HG03064 (cell line): Measurements from ENCODE around the gene FAM20B.

Experiments
- ATAC-seq: cut with Tn5 transposase; IDR thresholded peaks from one replicate; pipeline ENCODE4 v1.9.1; 2021; ENCODE audit warnings: low read depth; ENCODE audit not compliant: unreplicated experiment

Gene FAM20B

GRCh38 chr1:179090923-179091322 is 65.2 kb downstream of the FAM20B start:
- ATAC-seq: no peak

DNA sequence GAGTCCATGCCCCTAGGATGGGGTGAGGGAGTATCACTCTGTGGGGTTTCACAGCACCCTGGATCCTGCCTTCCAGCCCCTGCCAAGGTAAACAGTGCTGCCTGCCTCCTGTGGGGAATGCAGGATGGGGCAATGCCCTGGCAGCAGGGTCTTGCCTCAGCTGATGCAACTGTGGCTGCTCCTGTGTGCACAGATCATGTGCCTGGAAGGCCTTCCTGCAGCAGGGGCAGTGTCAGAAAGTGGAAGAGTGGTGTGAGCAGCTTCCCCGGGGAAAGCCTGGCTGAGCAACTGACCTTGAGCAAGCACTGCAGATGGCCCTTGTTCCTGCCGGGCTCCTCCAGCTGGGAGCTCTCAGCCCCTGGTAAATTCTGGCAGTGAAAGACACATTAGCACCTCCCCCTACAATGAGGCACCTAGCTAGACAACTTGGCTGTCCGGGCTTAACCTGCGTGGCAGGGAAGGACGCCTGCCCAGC is 66.0 kb downstream of the FAM20B start:
- no peak for ATAC-seq

DNA sequence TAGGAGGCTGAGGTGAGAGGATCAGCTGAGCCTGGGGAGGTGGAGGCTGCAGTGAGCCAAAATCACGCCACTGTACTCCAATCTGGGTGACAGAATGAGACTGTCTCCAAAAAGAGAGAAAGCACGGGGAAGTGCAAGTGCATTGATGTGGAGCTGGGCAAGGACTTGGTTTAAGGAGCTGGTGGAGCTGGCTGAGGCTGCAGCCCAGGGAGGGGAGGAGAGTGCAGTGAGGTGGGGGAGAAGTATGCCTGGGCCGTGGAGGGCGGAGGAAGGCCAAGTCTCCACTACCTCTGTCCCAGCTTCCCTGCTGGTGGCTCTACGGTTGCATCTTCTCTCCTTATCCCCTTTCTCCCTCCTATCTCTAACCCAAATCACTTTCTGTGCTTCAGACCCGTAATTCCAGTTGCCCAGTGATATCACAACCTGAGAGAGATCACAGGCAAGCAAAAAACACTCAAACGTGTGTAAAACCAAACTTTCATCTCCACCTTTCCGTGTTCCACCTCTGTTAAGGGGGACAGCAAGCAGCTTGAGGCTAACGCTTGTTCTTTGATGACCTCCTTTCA is 67.3 kb downstream of the FAM20B start:
- no peak for ATAC-seq

GRCh38 chr1:179094818-179095217 is 69.1 kb downstream of the FAM20B start:
- no peak for ATAC-seq

- no peak for ATAC-seq
These were observed 69.7 kb downstream of the FAM20B start for GRCh38 chr1:179095377-179095776.

DNA sequence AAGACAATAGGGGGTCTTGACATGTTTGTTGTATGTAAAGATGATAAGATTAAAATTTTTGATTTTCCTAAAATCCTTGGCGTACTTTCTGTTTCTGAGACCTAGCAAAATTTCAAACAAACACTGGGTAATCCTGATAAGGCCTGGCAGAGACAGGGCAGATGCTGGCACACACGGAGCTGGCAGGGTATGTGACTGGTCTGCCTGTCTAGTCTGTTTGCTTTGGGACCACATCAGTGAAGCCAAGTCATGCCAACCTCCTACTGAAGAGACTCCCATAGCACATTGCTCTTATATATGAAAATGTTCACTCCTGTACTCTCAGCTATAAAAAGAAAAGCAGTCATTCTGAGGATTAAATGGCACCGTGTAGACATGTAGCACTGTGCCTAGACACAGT is 70.2 kb downstream of the FAM20B start:
- no peak for ATAC-seq

DNA sequence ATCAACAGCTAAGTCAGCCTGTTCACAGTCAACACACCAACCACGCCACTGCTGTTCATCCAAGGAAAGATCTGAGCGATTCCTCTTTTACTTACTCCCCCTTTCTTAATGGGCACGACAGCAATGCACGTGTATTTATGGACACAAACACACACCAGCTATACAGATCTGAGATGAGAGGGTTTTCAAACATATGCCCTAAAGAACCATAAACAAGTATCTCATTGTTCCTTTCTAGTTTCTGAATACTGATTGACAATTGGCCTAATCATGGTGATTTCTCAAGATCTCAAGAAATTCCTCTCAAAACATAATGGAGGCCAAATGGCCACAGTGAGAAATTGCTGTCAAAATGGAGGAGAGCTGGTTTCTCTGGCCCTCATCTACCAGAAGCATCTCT is 74.2 kb downstream of the FAM20B start:
- ATAC-seq: no peak

DNA sequence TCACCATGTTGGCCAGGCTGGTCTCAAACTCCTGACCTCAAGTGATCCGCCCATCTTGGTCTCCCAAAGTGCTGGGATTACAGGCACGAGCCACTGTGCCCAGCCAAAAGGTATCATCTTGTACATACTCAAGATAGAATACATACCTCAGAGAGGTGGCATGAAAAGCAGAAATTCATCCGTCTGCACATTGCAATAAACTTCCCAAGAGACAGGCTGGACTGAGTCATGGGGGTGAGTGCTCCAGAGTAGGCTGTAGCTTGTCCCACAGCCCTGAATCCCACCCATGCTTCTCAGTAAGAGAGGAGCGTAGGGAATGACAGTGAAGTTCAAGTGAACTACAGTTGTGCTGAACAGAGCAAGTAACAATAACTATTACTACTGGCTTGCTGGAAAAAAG is 75.9 kb downstream of the FAM20B start:
- ATAC-seq: no peak

- no peak for ATAC-seq
These were observed 78.3 kb downstream of the FAM20B start for GRCh38 chr1:179103999-179104398.

DNA sequence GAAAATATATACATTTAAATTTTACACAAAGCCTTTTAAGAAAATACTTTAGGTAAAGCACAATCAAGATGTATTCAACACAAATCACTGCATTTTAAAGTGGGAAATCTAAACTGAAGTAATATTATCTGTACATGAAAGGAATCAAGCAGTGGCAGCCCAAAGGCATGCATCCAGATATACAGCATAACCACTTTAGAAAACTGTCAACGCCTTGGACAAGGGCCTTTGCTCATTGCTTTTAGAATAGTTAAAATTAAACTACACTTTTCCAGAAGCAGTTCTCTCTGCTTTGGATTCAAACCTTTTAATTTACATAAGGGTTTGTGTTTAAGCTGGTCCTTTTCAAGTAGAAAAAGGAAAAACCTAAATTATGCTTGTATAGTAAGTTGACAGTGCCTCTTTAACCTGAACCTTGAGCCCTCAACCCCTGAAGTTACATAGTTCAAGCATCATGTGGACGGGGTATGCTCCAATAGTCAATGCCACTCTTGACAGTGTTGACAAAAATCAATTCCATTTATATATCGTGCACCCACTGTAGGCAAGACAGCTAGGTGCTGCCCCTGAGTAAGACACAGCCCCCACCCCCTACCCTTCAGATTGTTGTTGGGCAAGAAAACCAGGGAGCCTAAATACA is 79.0 kb downstream of the FAM20B start:
- ATAC-seq: no peak

DNA sequence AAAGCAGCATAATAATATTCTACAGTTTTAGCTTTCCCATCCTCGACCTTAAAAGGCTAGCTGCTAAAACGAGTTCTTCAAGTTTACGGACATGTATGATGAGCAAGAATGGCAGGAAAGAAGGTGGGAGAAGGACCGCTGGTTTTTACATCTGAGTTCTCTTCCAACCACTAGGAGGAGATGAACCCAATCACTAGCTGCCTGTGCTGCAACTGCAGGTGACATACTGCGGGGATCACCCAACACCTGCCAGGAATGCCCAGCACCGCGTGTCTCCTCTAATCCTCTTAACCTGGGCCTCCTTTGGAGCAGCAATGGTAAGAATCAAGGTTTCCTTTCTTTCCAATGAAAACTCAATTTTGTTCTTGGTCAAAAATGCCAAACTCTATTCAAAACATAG is 79.7 kb downstream of the FAM20B start:
- no peak for ATAC-seq

DNA sequence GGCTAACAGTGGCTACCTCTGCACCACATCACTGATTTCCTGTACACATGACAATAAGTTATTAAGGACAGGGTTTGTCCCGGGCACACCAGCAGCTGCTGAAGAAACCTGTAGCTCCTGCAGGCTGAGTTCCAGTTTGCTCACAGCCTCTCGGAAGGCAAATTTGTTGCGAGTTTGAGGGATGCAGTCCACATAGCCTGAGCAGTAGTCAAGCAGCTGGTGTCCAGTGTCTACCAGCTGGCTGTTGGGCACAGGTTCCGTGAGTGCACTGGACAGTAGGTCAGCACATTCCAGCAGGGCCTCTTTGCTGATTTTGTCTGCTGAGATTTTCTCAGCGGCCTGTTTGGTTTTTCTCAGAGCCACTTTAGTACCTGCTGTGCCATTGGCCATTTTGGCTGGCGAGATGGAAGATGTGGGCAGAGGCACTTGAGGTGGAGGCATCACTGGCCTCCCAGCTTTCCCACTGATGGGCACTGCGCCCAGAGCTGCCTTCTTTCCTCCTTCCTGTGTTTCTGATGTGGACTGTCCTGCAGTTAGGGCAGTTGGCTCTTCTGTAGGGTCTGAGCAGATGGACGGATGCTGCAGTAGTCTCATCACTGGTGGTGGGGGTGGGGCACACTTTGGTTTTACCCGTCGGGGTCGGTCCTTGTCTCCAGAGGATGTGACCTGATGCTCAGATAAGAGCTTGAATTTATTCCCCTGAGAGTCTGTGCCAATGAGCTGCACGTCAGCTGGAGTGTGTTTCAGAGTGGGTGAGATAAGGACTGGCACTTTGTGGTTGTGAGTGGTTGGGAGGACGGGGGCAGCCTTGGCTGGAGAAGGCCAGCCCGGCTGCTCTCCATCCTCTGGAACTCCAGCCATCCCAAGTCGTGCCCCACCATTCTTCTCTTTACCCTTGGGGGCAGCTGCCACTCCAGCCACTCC is 82.3 kb downstream of the FAM20B start:
- no peak for ATAC-seq

GRCh38 chr1:179108644-179109043 is 83.0 kb downstream of the FAM20B start:
- ATAC-seq: no peak

GRCh38 chr1:179115181-179115580 is 89.5 kb downstream of the FAM20B start:
- ATAC-seq: no peak

GRCh38 chr1:179119513-179119912 is 93.8 kb downstream of the FAM20B start:
- no peak for ATAC-seq

DNA sequence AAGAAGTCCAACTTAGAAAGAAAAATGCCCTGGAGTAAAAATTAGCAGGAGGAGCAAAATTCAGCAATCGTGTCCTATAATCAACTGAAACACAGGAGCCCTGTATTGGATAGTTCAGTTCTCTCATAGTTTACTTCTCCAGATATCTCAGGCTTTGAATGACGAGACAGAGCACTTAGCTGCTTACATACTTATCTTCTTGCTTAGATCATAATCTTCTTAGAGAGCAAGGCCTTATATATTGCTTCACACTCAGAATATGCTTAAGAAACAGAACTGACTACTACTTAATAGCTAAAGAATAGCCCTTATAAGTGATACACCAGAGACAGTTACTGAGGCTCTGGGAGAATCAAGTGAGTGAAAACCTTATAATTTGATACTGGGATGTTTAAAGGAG is 95.0 kb downstream of the FAM20B start:
- ATAC-seq: no peak

DNA sequence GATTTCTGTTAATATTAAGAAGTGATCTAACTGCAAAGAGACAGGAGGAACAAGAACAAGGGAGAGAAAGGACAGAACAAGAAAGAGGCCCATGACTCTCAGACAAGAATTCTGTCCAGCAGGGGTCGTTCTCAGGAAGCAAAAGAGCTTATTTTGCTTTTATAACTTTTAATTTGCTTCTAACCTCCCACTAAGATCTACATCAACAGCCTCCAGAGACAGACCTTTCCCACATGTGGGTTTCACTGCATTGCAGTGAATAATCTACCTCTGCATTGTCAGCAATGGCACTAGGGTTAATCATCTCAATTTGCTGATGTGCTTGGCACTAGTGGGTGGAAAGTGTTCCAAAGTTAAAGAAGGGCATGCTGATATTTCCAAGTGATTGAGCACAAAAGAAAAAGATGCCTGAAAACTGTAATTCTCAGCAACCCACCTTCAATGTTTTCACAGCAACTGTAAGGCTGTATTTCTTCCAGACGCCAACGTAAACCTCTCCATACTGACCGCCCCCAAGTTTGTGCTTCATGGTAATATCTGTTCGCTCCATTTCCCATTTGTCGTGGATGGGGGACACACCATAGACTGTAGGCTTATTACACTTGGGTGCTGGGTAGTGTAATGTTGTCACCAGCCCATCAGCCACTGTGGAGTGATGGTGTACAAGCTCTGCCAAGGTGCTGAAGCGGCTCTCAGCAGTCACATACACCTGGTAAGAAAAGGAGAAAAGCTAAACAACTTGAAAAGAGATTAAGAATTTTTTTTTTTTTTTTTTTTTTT is 95.7 kb downstream of the FAM20B start:
- no peak for ATAC-seq

DNA sequence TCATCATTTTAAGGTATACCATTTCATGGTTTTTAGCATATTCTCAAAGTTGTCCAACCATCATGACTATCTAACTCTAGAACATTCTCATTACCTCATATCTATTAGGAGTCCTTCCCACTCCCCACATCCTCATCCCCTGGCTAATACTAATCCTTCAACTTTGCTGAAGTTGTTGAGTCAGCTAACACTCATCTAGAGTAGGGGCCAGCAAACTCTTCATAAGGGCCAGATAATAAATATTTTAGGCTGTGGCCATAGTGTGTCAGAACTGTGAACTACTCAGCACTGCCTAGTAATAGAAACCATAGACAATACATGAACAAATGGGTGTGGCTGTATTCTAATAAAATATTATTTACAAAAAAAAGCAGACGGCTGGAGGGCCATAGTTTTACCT is 99.2 kb downstream of the FAM20B start:
- no peak for ATAC-seq
